KOPT-K1 (cell line): Measurements from ENCODE around the gene SCUBE2.

ENCODE experiments used
- H3K27ac ChIP-seq: fragments of 200-600 bp; sonication (generic); 2 replicates; pipeline ENCODE4 v1.5.1; 2016; ENCODE audit warnings: antibody characterized with exemption, mild to moderate bottlenecking, low read depth, low read length; ENCODE audit not compliant: poor library complexity, severe bottlenecking
- H3K36me3 ChIP-seq: fragments of 200-600 bp; sonication (generic); 2 replicates; pipeline ENCODE4 v1.5.1; 2017; ENCODE audit warnings: antibody characterized with exemption, mild to moderate bottlenecking, low read length, moderate library complexity; ENCODE audit not compliant: insufficient read depth
- H3K9me3 ChIP-seq: fragments of 200-600 bp; sonication (generic); 2 replicates; pipeline ENCODE4 v1.5.1; 2017; ENCODE audit warnings: antibody characterized with exemption, low read length, mild to moderate bottlenecking; ENCODE audit not compliant: insufficient read depth, poor library complexity, severe bottlenecking

Gene SCUBE2

DNA sequence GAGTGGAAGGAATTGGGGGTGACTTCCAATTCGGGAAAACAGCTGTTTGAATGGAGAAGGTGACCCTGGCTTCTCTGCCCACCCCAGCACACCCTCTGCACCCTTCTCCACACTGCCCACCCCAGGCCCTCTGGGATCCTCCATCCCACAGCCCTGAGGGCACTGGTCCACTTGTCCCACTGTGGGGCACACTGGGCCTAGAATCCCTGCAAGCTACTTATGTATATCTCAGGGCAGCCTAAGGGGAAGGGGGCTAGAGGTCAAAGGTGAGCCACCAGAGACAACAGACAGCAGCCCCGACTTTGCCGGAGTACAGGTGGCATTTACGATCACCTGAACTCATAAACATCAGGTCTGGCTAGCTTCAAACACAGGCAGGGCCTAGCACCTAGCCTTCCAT is 673 bp upstream of the SCUBE2 start:
- Histone ChIP-seq H3K9me3 (no peaks in the 10 kb centered on the region), H3K36me3 (no peaks in the 10 kb centered on the region), H3K27ac (no peak overlapping the region)

DNA sequence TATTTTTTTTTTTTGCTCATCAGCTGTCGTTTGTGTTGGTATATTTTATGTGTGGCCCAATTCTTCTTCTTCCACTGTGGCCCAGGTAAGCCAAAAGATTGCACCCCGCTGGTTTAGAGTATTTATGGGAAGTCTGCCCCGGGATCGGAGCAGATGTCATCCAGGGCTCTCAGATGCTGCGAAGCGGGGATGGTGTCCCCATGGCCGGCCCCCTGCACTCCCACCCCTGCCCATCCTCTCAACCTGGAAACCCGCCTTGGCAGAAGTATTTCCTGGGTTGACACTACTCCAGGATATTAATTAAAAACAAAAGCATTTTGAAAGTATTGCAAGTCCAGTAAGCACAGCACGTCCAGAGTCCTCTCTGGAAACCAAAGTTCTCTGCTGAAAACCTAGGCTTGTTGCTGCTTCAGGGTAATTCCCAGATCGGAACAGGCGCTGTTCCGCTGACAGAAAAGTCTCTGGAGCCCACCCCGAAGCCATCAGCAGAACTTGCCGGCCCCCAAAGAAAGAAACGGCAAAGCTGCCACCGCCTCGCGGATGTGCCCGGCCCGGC is 833 bp downstream of the SCUBE2 start:
- Histone ChIP-seq H3K27ac (no peak overlapping the region), H3K36me3 (no peaks in the 10 kb centered on the region), H3K9me3 (no peaks in the 10 kb centered on the region)

GRCh38 chr11:9089636-9090035 is 1.8 kb downstream of the SCUBE2 start:
- Histone ChIP-seq H3K9me3 (no peaks in the 10 kb centered on the region), H3K36me3 (no peaks in the 10 kb centered on the region), H3K27ac (no peak overlapping the region)

- Histone ChIP-seq H3K27ac (no peak overlapping the region), H3K36me3 (no peaks in the 10 kb centered on the region), H3K9me3 (no peaks in the 10 kb centered on the region)
These were observed 2.3 kb downstream of the SCUBE2 start for GRCh38 chr11:9089061-9089460.

GRCh38 chr11:9082575-9082974 is 8.8 kb downstream of the SCUBE2 start:
- Histone ChIP-seq H3K27ac (no peak overlapping the region), H3K9me3 (no peaks in the 10 kb centered on the region), H3K36me3 (no peaks in the 10 kb centered on the region)

DNA sequence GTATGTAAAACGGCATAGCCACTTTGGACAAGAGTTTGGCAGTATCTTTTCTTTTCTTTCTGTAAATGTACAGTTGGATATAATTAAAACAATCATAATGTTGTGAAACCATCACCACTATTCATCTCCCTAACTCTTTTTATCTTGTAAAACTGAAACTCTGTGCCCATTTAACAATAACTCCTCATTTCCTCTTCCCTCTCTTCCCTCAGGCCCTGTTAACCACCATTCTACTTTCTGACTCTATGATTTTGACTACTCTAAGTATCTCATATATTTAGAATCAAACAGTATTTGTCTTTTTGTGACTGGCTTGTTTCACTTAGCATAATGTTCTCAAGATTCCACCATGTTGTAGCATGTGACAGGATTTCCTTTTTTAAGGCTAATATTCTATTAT is 10.2 kb downstream of the SCUBE2 start:
- H3K27ac ChIP-seq, result no peak overlapping the region

GRCh38 chr11:9078113-9079086 is 13.0 kb downstream of the SCUBE2 start:
- H3K36me3 ChIP-seq, result no peaks in the 10 kb centered on the region
- H3K9me3 ChIP-seq, result no peaks in the 10 kb centered on the region
- H3K27ac ChIP-seq, result no peak overlapping the region

More for the DNA sequence above, 10.2 kb downstream of the SCUBE2 start:
- Histone ChIP-seq H3K36me3 (no peaks in the 10 kb centered on the region), H3K9me3 (no peaks in the 10 kb centered on the region)

DNA sequence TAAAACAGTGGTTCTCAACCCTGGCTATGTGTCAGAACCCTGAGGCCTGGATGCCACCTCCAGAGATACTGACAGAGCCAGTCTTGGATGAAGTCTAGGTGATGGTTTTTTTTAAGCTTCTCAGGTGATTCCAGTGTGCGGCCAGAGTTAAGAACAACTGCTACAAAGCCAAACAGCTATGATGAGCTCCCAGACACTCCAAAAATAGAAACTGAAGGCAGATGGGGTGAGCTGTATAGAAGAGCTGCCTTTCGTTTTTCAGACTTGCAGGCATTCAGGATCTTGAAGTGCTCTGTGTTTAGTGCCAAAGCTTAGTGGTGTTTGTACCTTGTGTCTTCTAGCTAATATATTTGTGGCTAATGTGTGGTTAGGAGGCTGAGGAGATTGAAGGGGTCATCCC is 14.2 kb downstream of the SCUBE2 start:
- Histone ChIP-seq H3K27ac (no peak overlapping the region), H3K9me3 (no peaks in the 10 kb centered on the region), H3K36me3 (no peaks in the 10 kb centered on the region)

DNA sequence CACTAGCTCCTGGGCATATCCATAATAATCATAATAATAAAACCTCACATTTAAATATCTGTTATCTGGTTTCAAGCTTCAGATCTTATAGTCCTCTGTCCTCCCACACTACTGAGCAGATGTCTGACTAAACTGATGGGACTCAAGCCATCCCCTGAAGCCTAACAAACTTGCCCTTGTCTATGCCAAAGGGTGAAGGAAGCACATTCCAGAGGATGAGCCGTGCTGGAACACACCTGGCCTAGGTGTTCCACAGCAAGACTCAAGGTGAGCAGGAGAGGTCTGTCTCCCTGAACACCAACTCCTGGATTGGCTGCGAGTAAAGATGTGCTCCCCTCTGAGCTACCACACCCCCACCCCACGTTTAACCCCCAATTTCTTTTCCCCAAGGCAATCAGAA is 14.7 kb downstream of the SCUBE2 start:
- H3K9me3 ChIP-seq, result no peaks in the 10 kb centered on the region
- H3K36me3 ChIP-seq, result no peaks in the 10 kb centered on the region
- H3K27ac ChIP-seq, result no peak overlapping the region

- no peak overlapping the region for H3K27ac ChIP-seq
These were observed 15.4 kb downstream of the SCUBE2 start for GRCh38 chr11:9076046-9076445.

GRCh38 chr11:9075556-9075955 is 15.8 kb downstream of the SCUBE2 start:
- Histone ChIP-seq H3K36me3 (no peaks in the 10 kb centered on the region), H3K27ac (no peak overlapping the region), H3K9me3 (no peaks in the 10 kb centered on the region)

More at GRCh38 chr11:9076046-9076445, 15.4 kb downstream of the SCUBE2 start:
- no peaks in the 10 kb centered on the region for H3K36me3 ChIP-seq
- H3K9me3 ChIP-seq, result no peaks in the 10 kb centered on the region

GRCh38 chr11:9074338-9075029 is 16.9 kb downstream of the SCUBE2 start:
- Histone ChIP-seq H3K36me3 (no peaks in the 10 kb centered on the region), H3K9me3 (no peaks in the 10 kb centered on the region), H3K27ac (no peak overlapping the region)

DNA sequence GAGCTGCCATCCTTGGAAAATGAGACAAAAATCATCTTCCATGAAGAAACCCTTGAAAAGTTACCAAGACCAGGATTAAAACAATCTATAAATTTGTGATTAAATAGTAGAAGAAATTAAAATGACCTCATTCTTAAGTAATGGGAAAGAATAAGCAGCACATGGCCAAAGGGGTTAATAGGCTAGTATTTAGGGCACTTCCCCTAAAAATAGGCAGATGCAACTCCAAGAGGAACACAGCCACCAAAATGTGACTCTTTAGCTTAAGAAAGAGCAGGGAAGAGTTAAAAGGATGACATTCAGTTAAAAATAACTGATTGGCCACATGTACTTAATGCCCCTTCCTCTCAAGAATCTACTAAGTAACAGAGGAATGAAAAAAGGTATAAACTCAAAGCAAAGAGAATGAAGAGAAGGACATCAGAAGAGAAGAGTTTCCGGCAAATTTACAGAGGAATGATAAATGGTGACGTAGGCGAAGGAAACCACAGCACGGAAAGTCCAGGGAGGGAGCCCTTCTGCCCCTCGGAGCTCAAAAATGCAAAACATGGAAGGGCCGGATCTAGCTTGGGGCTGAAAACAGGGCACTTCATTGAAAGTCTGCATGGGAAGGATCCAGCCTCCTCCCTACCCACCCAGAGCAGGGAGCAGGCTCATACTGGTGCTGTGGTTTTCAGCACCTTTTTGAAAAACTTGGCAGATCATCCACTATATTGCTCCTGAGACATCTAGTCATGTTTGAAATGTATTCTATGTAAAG is 17.8 kb downstream of the SCUBE2 start:
- no peak overlapping the region for H3K27ac ChIP-seq
- no peaks in the 10 kb centered on the region for H3K36me3 ChIP-seq
- no peaks in the 10 kb centered on the region for H3K9me3 ChIP-seq

GRCh38 chr11:9072626-9073176 is 18.7 kb downstream of the SCUBE2 start:
- Histone ChIP-seq H3K36me3 (no peaks in the 10 kb centered on the region), H3K27ac (no peak overlapping the region), H3K9me3 (no peaks in the 10 kb centered on the region)
